Epithelial cell of esophagus (primary cell): Measurements from ENCODE around the gene CFAP20DC.
"Not testable (repeated sequence)": the region's sequence is repeated elsewhere in the genome, so short reads cannot be mapped to it uniquely, and the experiment has no call there.

Experiments
- DNase-seq: peaks from one replicate; pipeline ENCODE4 v3.0.0; 2010; ENCODE audit warnings: low read depth
- H3K4me3 ChIP-seq: 2 replicates; pipeline ENCODE4 v1.5.1; 2011; ENCODE audit warnings: mild to moderate bottlenecking, low read length, control low read depth
- TF ChIP-seq, protein P1 (sequence below): IDR thresholded peaks from 2 replicates; pipeline ENCODE4 v1.5.1; 2011; ENCODE audit warnings: low read depth, mild to moderate bottlenecking, low read length, control low read depth, inconsistent platforms; ENCODE audit not compliant: insufficient read depth; ENCODE audit errors: missing control alignments

Gene CFAP20DC

DNA sequence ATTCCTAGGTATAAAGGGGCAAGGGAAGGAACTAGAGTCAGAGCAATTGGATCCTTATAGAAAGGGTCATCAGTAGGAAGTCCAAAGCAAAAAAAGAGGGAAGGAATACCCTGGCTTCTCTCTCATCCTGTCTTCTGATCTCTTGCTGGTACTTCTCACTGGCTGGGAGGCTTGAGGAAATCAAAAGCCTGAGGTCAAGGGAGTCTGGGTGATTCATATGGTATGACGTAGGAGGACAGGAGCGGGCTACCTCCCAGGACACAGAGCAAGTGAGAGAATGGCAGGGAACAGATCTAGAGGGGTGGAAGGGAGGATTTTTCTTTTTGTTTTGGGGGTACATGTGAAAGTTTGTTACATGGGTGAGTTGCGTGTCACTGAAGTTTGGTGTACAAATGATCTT is 76.0 kb downstream of the CFAP20DC start:
- TF ChIP-seq, protein P1, sequence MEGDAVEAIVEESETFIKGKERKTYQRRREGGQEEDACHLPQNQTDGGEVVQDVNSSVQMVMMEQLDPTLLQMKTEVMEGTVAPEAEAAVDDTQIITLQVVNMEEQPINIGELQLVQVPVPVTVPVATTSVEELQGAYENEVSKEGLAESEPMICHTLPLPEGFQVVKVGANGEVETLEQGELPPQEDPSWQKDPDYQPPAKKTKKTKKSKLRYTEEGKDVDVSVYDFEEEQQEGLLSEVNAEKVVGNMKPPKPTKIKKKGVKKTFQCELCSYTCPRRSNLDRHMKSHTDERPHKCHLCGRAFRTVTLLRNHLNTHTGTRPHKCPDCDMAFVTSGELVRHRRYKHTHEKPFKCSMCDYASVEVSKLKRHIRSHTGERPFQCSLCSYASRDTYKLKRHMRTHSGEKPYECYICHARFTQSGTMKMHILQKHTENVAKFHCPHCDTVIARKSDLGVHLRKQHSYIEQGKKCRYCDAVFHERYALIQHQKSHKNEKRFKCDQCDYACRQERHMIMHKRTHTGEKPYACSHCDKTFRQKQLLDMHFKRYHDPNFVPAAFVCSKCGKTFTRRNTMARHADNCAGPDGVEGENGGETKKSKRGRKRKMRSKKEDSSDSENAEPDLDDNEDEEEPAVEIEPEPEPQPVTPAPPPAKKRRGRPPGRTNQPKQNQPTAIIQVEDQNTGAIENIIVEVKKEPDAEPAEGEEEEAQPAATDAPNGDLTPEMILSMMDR = no peak
- DNase-seq = peak; percentile 41
- H3K4me3 ChIP-seq = no peak overlapping the region

DNA sequence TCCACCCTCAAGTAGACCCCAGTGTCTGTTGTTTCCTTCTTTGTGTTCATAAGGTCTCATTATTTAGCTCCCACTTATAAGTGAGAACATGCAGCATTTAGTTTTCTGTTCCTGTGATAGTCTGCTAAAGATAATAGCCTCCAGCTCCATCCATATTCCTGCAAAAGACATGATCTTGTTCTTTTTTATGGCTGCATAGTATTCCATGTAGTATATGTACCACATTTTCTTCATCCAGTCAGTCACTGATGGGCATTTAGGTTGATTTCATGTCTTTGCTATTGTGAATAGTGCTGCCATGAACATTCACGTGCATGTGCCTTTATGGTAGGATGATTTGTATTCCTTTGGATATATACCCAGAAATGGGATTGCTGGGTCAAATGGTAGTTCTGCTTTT is 82.0 kb downstream of the CFAP20DC start:
- DNase-seq, H3K4me3 ChIP-seq: not testable (repeated sequence)

DNA sequence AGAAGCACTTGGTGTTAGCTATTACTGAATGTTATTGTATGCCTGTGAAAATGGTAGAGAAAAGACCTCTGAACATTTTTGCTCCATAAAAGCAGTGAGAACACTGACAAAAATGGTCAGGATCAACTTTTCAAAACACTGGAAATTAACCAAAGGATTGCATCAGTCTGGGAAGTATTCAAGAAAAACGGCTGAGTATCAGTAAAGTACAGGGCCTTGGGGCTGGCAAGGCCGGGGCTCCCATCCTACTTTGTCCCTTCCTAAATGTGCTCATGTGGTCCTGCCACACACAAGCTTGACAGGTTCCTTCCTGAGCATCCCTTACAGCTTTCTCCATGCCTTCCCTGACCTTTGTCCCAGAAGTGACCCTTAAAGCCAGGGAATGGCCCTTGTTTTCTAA is 84.0 kb downstream of the CFAP20DC start:
- H3K4me3 ChIP-seq = no peak overlapping the region
- TF ChIP-seq, protein P1 = no peak
- no peak for DNase-seq

DNA sequence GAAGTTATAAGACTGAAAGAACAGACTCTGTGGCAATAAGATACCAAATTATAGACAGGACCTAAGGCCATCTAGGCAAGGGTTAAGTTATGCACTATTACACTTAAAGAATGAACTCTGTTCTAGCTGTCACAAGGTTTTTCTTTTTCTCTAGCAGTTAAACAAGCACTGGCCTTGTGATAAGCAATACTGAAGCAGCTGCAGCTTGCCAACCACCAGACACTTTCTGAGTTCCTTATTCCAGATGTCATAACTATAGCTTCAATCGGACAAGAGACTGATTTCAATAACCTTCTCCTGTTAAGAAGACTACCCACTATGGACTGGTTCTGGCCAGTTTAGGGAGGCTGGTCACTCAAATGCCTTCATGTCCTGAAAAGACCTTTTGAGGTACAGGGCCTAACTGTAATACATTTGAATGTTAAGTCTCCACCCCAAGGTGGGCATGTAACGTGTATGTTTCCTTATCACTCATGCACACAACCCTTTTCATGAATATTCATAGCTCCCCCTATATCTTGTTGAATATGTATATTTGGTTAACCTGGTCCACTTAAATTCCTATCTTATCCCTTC is 85.8 kb downstream of the CFAP20DC start:
- TF ChIP-seq, protein P1 = no peak
- no peak overlapping the region for H3K4me3 ChIP-seq
- no peak for DNase-seq

DNA sequence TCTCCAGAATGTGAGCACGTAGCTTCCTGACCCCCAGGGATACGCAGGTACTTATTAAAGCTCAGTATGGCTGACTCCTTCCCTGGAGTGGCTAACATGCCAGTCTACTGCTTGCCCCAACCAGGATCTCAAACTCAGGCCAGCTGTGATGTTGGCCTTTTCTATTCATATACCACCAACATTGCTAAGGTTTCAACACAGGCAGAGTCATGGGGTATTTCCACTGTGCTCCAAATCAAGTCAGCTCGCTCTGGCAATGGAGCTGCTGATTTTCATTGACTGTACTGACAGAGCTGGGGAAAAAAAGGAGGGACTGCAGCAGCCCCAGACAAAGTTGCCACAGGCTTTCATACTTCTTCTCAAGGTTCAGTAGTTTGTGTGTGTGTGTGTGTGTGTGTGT is 87.0 kb downstream of the CFAP20DC start:
- peak; percentile 21 for DNase-seq
- TF ChIP-seq, protein P1 = no peak

DNA sequence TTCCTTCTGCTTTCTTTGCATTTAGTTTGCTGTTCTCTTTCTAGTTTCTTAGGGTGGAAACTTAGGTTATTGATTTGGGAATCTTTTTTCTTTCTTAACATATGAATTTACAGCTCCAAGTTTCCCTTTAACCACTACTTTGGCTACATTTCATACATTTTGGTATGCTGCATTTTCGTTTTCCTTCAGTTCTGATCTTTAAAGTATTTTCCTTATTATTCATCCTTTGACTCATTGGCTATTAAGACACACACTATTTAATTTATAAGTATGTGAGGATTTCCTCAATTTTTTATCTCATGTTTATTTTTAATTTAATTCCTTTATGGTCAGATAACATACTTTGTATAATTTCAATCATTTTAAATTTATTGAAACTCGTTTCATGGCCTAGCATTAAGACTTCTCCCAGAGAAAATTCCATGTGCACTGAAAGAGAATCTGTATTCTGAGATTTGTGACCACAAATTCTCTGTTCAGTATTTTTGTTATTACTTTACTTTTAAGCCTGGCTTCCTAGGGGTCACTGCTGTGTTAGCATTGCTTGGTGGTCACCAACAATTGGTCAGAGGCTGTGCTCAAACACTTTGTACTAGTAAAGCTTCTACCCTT is 87.7 kb downstream of the CFAP20DC start:
- no peak for DNase-seq
- no peak overlapping the region for H3K4me3 ChIP-seq
- TF ChIP-seq, protein P1 = no peak

More for the DNA sequence above, 87.0 kb downstream of the CFAP20DC start:
- no peak overlapping the region for H3K4me3 ChIP-seq

DNA sequence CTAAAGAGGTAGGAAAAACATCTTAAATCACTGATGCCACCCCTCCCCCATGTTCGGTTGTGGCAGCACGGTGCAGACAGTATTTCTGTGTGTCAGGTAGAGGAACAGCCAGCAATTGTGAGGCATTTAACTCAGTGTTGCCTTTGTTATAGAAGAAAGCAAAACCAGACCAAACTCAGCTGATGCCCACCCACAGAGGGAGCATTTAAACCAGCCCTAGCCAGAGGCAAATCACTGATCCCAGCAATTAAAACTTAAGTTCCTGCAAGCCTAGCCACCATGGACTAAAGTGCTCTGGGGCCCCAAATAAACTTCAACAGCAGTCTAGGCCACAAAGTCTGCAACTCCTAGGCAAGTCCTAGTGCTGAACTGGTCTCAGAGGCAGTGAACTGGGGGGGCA is 94.5 kb downstream of the CFAP20DC start:
- H3K4me3 ChIP-seq = no peak overlapping the region
- no peak for DNase-seq
- TF ChIP-seq, protein P1 = no peak
